D341Med (cell line): ENCODE data around the gene FCMR.

ENCODE experiments used
- DNase-seq: peaks from one replicate; pipeline ENCODE4 v3.0.0; 2012; ENCODE audit warnings: low spot score

The FCMR gene

DNA sequence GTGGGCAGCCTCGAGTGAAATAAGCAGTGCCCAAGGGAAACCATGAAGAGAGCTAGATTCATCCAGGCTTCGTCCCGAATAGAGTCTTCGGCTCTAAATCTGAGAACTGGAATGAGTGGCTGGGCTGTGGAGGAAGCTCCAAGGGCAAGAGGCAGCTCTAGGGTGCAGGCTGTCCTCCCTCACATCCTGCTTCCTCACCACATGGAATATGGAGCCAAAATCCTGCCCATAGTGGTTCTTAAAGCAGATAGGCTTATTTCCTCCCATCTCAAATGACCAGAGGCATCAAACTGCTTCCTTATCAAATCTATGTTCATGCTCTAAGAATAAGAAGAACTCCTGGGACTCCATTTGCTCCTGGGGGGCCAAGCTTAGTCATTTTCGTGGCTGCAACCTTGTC is 22.0 kb downstream of the FCMR start:
- no peak for DNase-seq

DNA sequence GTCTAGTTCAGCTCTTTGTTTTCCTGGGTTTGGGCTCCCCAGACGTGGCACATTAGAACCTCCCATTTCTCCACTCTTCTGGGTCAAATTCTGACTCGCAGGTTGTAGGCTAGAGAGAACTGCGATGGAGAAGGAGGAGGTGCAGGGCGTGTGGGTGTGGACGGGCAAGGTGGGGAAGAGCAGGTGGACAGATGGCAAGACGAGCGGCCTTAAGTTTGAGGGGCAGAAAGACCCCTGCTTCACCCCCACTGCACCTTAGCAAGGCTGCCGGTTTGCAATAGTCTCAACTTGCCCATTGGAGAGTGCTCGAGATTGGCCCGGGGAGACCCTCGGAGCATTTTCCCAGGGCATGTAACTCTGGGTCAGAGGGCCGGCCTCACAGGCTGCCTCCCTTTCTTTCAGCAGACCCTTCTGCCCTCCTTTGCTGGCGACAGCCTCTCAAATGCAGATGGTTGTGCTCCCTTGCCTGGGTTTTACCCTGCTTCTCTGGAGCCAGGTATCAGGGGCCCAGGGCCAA is 22.8 kb downstream of the FCMR start:
- no peak for DNase-seq

DNA sequence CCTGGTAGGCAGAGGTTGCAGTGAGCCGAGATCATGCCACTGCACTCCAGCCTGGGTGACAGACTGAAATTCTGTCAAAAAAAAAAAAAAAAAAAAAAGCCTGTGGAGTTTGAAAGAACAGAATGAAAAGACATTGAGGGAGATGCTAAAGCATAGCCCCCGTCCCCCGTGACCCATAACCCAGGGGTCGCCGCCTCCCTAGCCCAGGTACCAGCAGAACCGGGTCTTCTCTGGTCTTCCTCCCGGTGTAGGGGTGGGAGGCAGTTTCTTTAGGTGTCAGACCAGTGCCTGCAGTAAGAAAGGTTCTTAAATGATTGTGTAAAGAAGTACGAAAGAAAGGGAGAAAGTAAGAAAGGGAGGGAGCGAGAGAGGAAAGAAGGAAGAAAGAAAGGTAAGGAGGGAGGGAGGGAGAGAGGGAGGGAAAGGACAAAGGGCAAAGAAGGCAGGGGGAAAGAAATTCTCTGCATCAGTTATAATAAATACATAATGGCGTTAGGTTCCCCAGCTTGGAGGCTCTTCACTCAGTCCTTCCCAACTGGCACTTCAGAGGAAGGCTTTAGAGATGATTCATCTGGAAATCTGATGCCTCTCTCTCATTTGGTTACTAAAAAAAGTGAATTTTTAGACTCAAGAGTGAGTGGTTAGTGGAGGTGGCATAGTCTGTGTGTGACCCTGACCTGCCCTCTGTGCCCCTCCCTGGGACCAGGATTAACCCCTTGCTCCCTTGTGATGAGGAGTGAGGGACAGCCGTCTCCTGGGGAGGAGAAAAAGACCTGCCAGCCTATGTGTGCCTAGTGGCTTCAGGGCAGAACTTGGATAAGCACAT is 23.4 kb downstream of the FCMR start:
- no peak for DNase-seq

DNA sequence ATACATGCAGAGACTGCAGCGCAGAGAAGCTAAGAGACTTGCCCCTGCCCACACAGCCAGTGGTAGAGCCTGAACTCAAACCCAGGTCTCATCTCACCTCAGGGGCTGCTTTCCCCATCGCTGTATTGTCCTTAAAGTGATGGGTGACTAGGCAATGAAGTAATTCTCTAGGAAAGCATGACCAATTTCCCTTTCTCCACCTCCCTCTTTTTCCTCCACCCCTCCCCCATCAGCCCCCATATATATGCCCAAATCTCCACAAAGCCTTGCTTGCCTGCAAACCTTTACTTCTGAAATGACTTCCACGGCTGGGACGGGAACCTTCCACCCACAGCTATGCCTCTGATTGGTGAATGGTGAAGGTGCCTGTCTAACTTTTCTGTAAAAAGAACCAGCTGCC is 24.6 kb downstream of the FCMR start, which contains the start of gene IL24:
Gene IL24 (plus strand): TSS at position 269 of the 400 bp plus-strand sequence. CDS start 390 bp downstream, outside the sequence.
- no peak for DNase-seq

DNA sequence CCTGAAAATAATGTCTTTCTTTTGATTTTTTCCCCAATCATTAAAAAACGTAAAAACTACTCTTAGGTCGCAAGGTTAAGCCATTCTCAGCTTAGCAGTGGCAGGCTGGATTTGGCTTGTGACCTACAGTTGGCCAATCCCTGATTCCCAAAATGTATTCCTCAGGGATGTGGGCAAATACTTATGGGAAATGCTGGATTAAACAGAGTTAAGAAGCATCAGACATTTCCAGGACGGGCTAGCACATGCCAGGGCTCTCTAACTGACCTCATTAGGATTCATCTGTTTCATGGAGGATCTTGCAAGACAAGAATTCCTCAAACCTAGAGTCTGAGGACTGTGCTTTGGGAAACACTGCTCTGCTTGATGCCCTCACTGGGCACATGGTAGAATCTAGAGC is 25.5 kb downstream of the FCMR start:
- DNase-seq: no peak

DNA sequence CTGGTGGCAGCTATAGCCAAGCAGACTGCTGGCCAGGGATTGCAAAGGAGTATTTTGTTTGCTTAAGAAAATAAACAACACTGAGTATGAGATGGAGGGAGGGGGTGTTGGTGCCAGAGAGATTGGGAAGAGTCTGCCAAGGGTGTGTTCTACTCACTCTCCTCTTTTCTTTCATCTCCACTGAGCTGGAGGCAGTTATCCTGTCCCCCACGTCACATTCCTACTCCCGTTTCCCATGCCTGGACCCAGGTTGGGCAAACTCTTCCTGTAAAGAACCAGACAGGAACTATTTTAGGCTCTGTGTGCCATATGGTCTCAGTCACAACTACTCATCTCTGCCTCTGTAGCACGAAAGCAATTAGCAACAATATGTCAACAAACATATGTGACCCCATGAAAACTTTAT is 25.9 kb downstream of the FCMR start:
- no peak for DNase-seq

DNA sequence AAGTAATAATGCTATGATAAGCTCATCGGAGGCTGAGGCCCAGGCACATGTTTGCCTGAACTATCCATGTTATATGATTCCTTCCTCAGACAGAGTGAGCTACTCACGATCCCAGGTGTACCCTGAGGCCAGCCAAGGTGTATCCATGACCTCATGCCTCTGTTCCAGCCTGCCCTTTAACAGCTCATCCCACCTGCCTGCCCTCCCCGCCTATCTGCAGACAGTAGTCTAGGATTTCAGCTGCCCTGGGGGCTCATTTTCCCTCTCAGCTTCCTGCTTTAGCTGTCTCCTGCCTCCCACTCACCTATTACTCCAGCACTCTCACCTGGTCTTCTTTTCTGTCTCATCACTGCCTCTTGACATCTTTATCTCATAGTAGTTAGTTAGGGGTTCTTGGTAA is 26.4 kb downstream of the FCMR start:
- no peak for DNase-seq

DNA sequence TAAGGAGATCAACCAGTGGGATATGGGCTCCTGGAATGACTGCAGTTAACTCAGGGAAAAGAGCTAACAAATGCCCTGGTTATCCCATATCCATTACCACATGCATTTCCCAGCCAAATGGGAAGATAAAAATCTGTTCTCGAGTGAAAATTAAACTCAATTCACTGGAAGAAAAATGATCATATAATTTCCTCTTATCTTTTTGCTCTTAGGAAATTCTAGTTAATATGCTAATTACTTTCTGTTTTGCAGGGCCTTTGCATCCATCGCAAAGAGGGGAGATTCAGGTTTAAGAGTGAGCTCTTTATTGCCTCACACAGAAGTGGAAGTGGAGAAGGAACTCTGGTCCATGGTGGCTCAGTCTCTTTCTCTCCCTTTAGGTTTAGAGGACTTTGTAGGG is 28.4 kb downstream of the FCMR start:
- no peak for DNase-seq

DNA sequence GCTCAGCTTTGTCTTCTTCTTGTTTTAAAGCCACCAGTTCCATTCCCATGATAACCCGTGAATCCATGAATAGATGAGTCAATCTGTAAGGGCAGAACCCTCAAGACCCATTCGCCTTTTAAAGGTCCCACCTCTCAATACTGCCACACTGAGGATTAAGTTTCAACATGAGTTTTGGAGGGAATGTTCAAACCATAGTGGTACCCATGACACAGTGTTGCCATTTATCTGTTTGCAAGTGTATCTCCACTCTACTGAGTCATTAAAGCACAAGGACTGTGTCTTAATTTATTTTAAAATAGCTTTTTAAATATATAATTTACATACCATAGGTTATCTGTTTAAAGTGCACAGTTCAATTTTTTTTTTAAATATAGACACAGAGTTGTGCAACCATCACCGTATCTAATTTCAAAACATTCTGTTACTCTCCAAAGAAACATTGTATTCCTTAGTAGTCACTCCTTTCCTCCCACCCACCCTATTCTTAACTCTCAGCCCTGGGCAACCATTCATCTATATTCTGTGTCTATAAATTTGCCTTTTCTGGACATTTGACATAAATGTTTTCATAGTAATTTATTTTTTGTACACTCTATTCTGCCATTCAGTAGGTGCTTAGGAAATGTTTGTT is 29.3 kb downstream of the FCMR start:
- no peak for DNase-seq

DNA sequence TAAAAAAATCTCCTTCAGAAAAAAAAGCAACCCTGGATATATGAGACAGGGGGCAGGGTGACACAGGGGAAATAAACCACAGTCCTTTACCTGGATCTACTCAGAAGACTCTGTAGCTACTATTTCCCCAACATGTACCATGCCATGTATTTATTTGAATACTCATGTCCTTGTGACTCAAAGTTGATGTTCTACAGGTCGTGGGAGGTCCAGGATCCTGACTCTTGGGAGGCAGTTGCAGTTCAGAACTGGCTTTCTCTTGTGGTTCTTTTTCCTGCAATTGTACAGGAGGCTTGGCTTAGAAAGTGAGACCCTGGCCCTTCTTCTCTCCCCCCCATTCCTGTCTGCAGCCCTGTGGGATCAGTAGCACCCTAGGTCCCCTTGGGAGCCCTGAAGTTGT is 30.3 kb downstream of the FCMR start:
- no peak for DNase-seq

DNA sequence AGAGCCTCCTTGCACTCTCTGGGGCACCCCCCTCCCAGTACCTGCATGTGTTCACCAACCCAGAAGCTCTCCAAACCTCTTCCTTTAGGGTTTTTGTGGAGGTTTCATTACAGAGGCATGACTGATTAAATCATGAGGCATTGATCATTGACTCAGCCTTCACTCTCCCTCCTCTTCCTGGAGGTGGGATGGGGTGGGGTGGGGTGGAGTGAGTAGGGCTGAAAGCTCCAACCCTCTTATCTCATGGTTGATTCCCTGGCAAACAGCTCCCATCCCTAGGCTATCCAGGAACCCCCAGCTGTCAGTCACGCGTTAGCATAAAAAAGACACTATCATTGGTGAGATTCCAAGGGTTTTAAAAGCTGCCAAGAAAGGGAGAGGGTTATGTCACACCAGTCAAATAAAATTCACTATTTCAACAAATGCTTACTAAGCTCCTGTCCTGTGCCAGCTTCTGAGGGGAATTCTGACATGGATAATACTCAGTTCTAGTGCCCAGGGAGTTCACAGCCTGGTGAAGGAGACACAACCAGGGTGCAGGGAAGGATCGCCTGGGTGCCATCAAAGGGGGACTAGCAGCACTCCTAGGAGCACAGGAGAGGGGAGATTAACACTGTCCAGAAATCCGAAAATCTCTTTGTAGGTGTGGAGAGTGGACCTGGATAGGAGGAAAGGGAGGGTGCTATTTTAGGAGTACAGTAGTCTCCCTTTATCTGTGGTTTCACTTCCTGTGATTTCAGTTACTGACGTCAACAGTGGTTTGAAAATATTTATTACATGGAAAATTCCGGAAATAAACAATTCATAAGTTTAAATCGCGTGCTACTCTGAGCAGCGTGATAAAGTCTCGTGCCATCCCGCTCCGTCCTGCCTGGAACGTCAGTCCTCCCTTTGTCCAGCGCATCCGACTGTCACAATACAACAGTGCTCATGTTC is 31.3 kb downstream of the FCMR start:
- no peak for DNase-seq

DNA sequence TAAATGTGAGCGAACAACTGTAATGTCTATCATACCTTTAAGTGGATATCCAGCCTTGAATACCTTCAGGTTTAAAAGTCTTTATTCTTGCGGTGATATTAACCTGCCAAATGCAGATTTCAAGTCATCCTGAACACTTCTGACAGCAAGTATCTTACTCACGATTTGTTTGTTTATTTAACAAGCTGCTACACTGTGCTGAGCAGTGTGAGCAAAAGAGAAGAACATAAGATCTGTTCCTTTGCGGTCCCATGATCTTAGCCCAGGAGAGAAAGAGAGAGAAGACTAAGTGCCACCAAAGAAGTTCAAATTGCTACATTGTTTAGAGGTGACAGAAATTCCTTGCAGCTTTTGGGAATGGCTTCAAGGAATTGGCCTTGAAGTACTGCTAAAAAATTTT is 34.0 kb downstream of the FCMR start:
- DNase-seq: no peak

DNA sequence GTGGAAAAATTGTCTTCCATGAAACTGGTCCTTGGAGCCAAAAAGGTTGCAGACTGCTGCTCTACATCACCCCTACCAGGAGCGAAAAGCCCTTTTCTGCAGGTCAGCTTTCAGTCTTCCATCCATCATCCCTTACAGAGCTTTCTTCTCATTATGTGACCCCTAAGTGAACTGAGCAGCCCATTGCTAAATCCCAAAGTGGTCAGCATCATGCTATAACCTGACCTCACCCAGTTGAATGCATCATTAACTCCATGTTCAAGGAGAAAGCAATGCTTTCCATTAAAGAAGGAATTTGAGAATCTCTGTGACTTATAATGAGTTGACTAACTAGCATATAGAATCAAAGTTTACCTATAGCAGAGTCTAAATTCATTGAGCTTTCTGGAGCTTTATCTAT is 34.9 kb downstream of the FCMR start:
- DNase-seq: no peak

DNA sequence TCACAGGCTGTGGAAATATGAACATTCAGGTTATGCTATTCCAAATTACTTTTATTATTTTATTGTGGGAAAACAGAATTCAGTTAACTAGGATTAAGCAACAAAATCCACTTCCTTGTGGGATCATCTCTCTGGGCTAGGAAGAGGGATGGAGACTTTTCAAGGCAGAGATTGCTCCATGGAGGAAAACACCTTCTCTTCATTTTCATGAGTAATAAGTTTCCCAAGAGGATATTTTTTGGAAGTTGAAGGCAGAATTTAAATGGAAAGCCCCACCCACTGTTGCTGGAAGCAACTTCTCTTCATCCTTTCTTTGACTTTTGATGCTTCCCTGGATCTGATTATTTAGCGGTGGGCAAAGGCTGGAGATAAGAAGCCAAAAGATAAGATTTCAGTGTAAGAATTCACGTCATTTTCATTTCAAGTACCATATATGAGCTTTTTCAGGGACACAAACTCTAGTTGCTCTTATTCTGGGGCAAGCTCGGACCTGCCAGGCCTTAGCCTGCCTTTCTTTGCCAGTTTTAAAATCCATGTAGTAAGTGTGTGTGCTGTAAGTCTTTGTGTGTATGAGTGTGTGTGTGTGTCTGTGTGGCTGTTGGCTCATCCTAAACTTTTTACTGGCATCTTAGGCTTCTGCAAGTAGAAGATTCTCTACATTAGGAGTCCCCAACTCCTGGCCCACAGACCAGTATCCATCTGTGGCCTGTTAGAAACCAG is 36.2 kb downstream of the FCMR start:
- no peak for DNase-seq

DNA sequence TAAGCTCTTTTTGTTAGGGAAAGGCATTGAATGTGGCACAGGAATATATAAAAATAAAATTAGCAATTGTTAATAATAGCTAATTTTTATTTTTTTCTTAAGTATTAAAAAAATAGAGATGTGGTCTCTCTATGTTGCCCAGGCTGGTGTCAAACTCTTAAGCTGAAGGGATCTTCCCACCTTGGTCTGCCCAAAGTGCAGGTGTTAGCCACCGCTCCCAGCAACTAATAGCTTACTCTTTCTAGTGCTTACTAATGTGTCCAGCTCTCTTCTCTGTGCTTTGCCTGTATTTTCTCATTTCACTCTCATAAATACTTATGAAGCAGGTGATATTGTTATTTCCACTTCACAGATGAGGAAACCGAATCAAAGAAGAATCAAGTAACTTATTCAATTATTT is 37.9 kb downstream of the FCMR start:
- DNase-seq: no peak

DNA sequence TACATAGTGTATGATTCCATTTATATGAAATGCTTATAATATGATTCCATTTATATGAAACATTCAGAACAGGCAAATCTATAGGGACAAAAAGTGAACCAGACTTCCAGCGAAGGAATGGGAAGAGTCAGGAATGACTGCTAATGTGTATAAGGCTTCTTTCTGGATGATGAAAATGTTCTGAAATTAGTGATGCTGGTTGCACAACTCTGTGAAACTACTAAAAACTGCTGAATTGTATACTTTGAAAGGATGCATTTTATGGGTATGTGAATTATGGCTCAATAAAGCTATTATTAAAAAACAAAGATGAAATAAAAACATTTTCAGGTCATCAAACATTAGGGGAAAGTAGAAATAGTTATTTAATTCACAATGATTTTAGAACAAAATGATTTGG is 38.6 kb downstream of the FCMR start:
- DNase-seq: no peak

DNA sequence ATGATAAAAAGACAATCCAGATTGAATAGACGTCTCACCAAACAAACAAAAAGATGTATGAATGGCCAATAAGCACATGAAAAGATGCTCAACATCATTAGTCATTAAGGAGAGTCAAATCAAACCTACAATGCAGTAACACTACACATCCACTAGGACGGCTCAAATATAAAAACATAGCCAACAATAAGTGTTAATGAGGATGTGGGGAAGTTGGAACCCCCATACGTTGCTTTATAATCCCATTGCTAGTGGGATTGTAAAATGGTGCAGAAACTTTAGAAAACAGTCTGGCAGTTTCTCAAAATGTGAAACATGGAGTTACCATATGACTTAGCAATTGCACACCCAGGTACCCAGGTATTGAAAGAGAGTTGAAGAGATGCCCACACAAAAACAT is 39.2 kb downstream of the FCMR start:
- no peak for DNase-seq

DNA sequence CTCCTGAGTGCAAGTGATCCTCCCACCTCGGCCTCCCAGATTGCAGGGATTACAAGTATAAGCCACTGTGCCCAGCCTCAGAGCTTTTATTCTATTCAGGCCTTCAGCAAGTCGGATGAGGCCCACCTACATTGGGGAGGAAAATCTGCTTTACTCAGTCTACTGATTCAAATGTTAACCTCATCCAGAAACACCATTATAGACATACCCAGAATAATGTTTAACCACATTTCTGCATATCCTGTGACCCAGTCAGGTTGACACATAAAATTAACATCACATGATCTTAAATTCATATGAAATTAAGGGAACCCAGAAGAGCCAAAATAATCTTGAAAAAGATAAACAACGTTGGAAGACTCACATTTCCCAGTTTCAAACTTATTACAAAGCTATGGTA is 41.4 kb downstream of the FCMR start:
- no peak for DNase-seq

DNA sequence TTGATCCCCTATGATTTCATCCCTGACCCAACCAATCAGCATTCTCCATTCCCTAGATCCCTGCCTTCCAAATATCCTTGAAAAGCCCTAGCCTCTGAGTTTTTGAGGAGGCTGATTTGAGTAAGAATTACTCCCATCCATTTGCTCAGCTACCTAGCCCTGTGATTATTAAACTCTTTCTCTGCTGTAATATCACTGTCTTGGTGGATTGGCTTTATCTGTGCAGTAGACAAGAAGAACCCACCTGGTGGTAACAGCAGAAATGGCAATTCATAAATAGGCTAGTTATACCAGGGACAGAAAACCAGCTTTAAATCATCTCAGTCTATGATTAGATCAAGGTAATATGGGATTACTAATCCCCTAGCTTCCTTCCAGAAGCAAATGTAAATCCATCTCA is 43.3 kb downstream of the FCMR start:
- DNase-seq: no peak

DNA sequence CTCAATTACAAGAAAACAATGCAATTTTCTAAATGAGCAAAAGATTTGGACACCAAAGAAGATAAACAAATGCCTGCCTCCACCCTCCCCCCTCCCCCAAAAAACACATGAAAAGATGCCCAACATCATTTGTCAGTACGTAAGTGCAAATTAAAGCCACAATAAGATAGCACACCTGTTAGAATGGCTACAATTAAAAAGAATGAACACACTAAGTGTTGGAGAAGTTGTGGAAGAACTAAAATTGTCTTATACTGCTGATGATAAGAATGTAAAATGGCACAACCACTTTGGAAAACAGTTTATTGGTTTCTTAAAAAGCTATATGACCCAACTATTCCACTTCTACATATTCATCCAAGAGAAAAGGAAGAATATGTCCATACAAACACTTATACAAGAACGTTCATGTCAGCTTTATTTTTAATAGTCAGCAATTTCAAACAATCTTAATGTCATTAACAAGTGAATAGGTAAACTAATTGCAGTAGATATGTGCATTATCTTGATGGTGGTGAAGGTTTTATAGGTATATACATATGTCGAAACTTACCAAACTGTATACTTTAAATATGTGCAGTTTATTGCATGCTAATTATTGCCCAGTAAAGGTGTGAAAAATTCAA is 45.9 kb downstream of the FCMR start:
- DNase-seq: no peak

DNA sequence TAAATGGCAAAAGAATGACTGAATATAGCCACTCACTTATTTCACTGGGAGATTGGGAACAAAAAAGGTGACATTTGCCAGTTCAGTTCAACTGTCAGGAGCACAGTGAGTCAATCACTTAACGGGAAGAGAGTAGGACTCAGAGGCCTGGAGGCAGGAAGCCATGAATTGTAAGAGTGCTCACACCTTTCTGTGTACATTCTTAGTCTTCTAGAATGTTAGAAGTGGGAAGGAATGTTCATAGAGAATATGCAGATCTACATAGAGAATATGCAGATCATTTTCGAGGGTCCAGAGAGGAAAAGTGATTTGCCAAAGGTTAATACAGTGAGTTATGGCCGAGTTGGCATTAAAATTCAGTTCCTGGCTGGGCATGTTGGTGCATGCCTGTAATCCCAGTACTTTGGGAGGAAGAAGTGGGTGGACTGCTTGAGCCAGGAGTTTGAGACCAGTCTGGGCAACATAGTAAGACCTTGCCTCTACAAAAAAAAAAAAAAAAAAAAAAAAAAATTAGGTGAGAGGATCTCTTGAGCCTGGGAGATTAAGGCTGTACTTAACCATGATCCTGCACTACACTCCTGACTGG is 48.0 kb downstream of the FCMR start:
- no peak for DNase-seq
